HG03469 (cell line): ENCODE measurements around the gene TMEM151A.
"Not testable (repeated sequence)": the region's sequence is repeated elsewhere in the genome, so short reads cannot be mapped to it uniquely, and the experiment has no call there.

Experiments used
- ATAC-seq: cut with Tn5 transposase; IDR thresholded peaks from one replicate; pipeline ENCODE4 v1.9.1; 2021; ENCODE audit warnings: mild to moderate bottlenecking, moderate library complexity, moderate number of reproducible peaks; ENCODE audit not compliant: unreplicated experiment

Gene TMEM151A

GRCh38 chr11:66291706-66292542, at the start of gene TMEM151A:
Gene TMEM151A (plus strand): TSS chr11:66291894. CDS start chr11:66292014, 120 bp downstream.
- no peak for ATAC-seq

GRCh38 chr11:66242095-66242765, 49.5 kb upstream of the TMEM151A start:
- no peak for ATAC-seq

- ATAC-seq = no peak
These were observed 47.7 kb upstream of the TMEM151A start for GRCh38 chr11:66243782-66244535.

GRCh38 chr11:66247295-66247694, 44.4 kb upstream of the TMEM151A start:
- no peak for ATAC-seq

GRCh38 chr11:66247801-66248200, 43.9 kb upstream of the TMEM151A start:
- ATAC-seq = no peak

GRCh38 chr11:66248903-66249302, 42.8 kb upstream of the TMEM151A start:
- no peak for ATAC-seq

- no peak for ATAC-seq
These were observed 39.9 kb upstream of the TMEM151A start for GRCh38 chr11:66251809-66252208.

GRCh38 chr11:66253081-66253480, 38.6 kb upstream of the TMEM151A start:
- ATAC-seq = not testable (repeated sequence)

GRCh38 chr11:66258473-66258893, 33.2 kb upstream of the TMEM151A start:
- peak; percentile 7 for ATAC-seq

GRCh38 chr11:66259225-66259624, 32.5 kb upstream of the TMEM151A start:
- ATAC-seq = no peak

GRCh38 chr11:66259956-66260355, 31.7 kb upstream of the TMEM151A start:
- ATAC-seq = no peak

GRCh38 chr11:66261578-66261977, 30.1 kb upstream of the TMEM151A start:
- ATAC-seq = no peak

GRCh38 chr11:66262191-66262590, 29.5 kb upstream of the TMEM151A start:
- ATAC-seq = no peak

GRCh38 chr11:66262696-66263095, 29.0 kb upstream of the TMEM151A start:
- no peak for ATAC-seq

- ATAC-seq = no peak
These were observed 28.5 kb upstream of the TMEM151A start for GRCh38 chr11:66263231-66263630.

- no peak for ATAC-seq
These were observed 27.9 kb upstream of the TMEM151A start for GRCh38 chr11:66263785-66264184.

GRCh38 chr11:66264383-66264782, 27.3 kb upstream of the TMEM151A start:
- no peak for ATAC-seq

GRCh38 chr11:66264914-66265313, 26.8 kb upstream of the TMEM151A start:
- no peak for ATAC-seq

- ATAC-seq = no peak
These were observed 25.9 kb upstream of the TMEM151A start for GRCh38 chr11:66265531-66266377.

- ATAC-seq = no peak
These were observed 25.2 kb upstream of the TMEM151A start for GRCh38 chr11:66266378-66267038.
